HFFc6 (cell line): Measurements from ENCODE around the gene COL19A1. TPM values are rescaled to one million over a fixed set of nuclear protein-coding genes. Genes with fewer than 3 reads are reported as not detected.

Source experiments
- DNase-seq: peaks from one replicate; pipeline ENCODE4 v3.0.0-alpha.2; 2018
- H3K27ac Mint-ChIP-seq: 2 replicates; pipeline ENCODE4 v1.8.0; 2020; ENCODE audit warnings: mild to moderate bottlenecking, mixed read lengths
- H3K27me3 Mint-ChIP-seq: 2 replicates; pipeline ENCODE4 v1.8.0; 2021; ENCODE audit warnings: mild to moderate bottlenecking, moderate library complexity, mixed read lengths; ENCODE audit not compliant: insufficient read depth
- H3K36me3 Mint-ChIP-seq: 2 replicates; pipeline ENCODE4 v1.8.0; 2021; ENCODE audit warnings: low read depth, mixed read lengths
- H3K4me1 Mint-ChIP-seq: 2 replicates; pipeline ENCODE4 v1.8.0; 2020; ENCODE audit warnings: low read depth, mixed read lengths
- H3K4me3 Mint-ChIP-seq: 2 replicates; pipeline ENCODE4 v1.8.0; 2020; ENCODE audit warnings: mild to moderate bottlenecking, moderate library complexity, mixed read lengths
- H3K9me3 Mint-ChIP-seq: 2 replicates; pipeline ENCODE4 v1.8.0; 2020; ENCODE audit warnings: mild to moderate bottlenecking, mixed read lengths
- total RNA-seq, 6 experiments: library from RNA; stranded (reverse); fragmentation: NEBNext Ultra II Directional; extraction: Animal tissue kit (Norgen Biotek cat#: 25700); gene quantifications; 2 replicates in 1 of 6; 3 replicates in 5 of 6; pipeline ENCODE4 v1.2.3, GENCODE V29; 2021
- TF ChIP-seq, protein P1 (sequence below): fragments of 200-600 bp; sonication (generic); IDR thresholded peaks from 2 replicates; pipeline ENCODE4 v1.5.0; 2021; ENCODE audit warnings: antibody characterized with exemption, mild to moderate bottlenecking

Gene COL19A1
- total RNA-seq, 6 experiments from 2014 or later, result not detected

DNA sequence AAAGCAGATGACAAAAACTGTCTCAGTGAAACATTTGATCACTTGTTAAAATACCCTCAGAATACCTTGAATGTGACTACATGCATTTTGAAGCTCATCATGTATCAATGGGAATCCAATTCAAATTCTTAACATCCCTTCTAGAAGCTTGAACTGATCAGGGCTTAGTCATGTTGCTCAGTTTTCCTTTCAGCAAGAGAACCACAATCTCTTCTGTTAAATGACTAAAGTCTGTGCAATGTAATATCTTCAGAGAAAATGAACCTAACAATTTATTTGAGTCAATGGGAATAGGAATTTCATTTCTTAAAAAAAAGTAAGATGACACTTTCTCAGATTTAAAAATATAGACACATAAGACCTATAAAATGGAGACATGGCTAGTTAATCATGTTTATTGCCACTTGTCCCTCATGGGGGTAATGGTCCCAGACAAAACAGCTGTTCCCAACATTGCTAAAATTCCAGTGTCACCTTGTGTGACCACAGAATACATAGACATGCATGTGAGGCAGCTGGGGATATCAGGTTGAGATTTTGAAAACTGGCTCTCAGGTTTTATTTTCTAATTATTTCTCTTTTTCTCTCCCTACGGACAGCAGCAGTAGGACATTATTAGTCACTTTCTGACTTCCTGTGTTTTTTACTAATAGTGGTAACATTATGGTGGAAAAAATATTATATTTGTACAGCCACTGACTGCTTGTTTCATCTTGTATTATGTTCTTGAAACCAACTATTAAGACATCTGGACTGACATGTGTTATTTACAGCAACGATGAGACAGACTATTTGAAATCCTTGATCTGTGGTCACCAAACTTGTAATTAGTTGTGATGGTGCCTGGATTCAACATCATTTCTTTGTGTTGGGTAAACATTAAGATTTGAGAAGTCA is 244.0 kb downstream of the COL19A1 start:
- Mint-ChIP-seq H3K4me1 (no peaks in the 10 kb centered on the region), H3K36me3 (no peaks in the 10 kb centered on the region), H3K27ac (no peak overlapping the region), H3K9me3 (no peaks in the 10 kb centered on the region), H3K27me3 (no peaks in the 10 kb centered on the region), H3K4me3 (no peak overlapping the region)
- TF ChIP-seq, protein P1, sequence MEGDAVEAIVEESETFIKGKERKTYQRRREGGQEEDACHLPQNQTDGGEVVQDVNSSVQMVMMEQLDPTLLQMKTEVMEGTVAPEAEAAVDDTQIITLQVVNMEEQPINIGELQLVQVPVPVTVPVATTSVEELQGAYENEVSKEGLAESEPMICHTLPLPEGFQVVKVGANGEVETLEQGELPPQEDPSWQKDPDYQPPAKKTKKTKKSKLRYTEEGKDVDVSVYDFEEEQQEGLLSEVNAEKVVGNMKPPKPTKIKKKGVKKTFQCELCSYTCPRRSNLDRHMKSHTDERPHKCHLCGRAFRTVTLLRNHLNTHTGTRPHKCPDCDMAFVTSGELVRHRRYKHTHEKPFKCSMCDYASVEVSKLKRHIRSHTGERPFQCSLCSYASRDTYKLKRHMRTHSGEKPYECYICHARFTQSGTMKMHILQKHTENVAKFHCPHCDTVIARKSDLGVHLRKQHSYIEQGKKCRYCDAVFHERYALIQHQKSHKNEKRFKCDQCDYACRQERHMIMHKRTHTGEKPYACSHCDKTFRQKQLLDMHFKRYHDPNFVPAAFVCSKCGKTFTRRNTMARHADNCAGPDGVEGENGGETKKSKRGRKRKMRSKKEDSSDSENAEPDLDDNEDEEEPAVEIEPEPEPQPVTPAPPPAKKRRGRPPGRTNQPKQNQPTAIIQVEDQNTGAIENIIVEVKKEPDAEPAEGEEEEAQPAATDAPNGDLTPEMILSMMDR, result no peak
- no peak for DNase-seq

DNA sequence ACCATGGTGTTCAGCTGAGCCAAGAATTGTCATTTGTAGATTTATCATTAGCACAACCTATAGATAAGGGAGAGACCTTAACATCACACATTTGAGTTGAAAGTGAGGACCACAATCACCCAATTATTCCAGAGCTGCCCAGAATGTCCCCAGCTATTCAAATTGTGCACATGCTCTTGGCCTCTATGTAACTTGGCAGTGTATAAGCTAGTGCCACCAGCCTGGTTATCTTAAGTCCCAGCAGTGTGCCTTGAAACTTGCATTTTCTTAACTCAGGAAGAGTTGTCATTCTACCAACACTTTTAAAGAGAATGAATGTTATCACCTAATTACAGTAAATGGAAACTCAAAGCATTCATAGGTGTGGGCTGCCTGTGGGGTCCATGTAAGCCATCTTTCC is 245.4 kb downstream of the COL19A1 start:
- TF ChIP-seq, protein P1, result no peak
- Mint-ChIP-seq H3K4me3 (no peak overlapping the region), H3K9me3 (0 out of 2 replicates have a peak, but pooled peaks cover 5% of the 10 kb centered on the region), H3K4me1 (no peaks in the 10 kb centered on the region), H3K27ac (no peak overlapping the region), H3K36me3 (no peaks in the 10 kb centered on the region), H3K27me3 (no peaks in the 10 kb centered on the region)
- no peak for DNase-seq

DNA sequence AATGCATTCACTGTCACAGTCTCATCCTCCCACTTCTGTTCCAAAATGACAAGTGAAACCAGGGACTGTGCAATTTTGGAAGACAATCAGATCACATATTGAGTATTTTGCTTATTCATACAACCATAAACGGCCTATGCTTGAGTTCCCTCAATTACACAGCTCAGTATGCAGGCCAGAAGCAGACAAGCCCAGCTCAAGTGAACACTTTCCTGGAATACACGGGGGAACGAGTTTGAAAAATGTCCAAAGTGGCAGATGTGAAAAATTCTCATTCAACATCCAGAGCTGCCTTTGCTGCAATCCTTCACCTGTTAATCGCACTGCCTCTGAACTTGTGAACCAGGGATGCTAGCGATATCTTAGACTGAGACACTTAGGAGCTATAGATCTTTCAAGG is 246.4 kb downstream of the COL19A1 start:
- no peaks in the 10 kb centered on the region for H3K4me1 Mint-ChIP-seq
- no peak for DNase-seq
- H3K9me3 Mint-ChIP-seq, result 0 out of 2 replicates have a peak, but pooled peaks cover 6% of the 10 kb centered on the region
- no peak overlapping the region for H3K27ac Mint-ChIP-seq
- TF ChIP-seq, protein P1, result no peak
- no peaks in the 10 kb centered on the region for H3K36me3 Mint-ChIP-seq
- no peaks in the 10 kb centered on the region for H3K27me3 Mint-ChIP-seq
- H3K4me3 Mint-ChIP-seq, result no peak overlapping the region

DNA sequence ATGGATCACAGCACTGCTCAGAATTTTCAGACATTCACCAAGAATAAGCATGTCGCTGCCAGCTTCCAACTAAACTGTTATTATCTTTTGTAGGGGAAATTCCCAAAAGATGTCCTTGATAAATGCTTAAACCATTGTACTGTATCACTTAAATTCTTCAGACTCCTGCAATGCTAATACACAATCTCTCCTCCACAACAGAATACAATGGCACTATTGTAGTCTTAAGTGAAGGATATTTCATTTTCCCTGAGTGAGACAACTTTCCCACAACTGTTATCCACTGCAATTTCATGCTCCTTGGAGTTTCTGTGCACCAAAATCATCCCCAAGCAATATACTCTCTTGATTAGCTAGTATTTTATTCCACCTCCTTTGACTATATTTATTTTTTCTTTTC is 246.8 kb downstream of the COL19A1 start:
- DNase-seq, result no peak
- H3K4me3 Mint-ChIP-seq, result no peak overlapping the region
- 0 out of 2 replicates have a peak, but pooled peaks cover 6% of the 10 kb centered on the region for H3K9me3 Mint-ChIP-seq
- no peaks in the 10 kb centered on the region for H3K4me1 Mint-ChIP-seq
- TF ChIP-seq, protein P1, result no peak
- H3K36me3 Mint-ChIP-seq, result no peaks in the 10 kb centered on the region
- H3K27ac Mint-ChIP-seq, result no peak overlapping the region
- no peaks in the 10 kb centered on the region for H3K27me3 Mint-ChIP-seq

DNA sequence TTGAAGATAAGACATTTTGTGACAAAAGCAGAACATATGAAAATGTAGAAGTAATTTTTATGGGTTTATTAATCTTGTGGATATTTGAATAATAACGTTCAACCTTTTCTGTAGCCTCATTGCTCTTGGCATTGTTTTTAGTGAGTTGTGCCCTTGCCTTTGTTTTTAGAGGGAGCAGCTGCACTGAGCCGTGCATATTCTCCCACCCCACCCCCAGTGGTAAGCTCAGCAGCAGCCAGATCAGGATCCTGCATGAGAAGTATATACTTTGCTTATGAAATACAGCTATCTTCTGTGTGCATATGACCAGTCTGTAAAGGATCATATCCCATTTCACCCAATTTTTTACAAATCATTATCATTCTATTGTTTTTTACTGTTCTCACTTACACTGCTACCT is 252.3 kb downstream of the COL19A1 start:
- H3K36me3 Mint-ChIP-seq, result no peaks in the 10 kb centered on the region
- H3K4me3 Mint-ChIP-seq, result no peak overlapping the region
- H3K9me3 Mint-ChIP-seq, result peaks cover 6% of the 10 kb centered on the region
- TF ChIP-seq, protein P1, result no peak
- no peak for DNase-seq
- no peak overlapping the region for H3K27ac Mint-ChIP-seq
- H3K27me3 Mint-ChIP-seq, result no peaks in the 10 kb centered on the region; the same call in 1 of the 2 replicates
- no peaks in the 10 kb centered on the region for H3K4me1 Mint-ChIP-seq
